GM19438 (cell line): ENCODE data around the gene VWA3A.
"Not testable (repeated sequence)": the region's sequence is repeated elsewhere in the genome, so short reads cannot be mapped to it uniquely, and the experiment has no call there.

Experiments
- ATAC-seq: cut with Tn5 transposase; IDR thresholded peaks from one replicate; pipeline ENCODE4 v1.9.1; 2021; ENCODE audit warnings: low read depth; ENCODE audit not compliant: unreplicated experiment

The VWA3A gene

GRCh38 chr16:22092143-22092933, at the start of gene VWA3A:
VWA3A (plus strand) TSS chr16:22092541; CDS start chr16:22092638, 97 bp downstream.
- ATAC-seq = no peak

- not testable (repeated sequence) for ATAC-seq
Observed at GRCh38 chr16:22043882-22044281, 48.5 kb upstream of the VWA3A start.

GRCh38 chr16:22045888-22046287, 46.5 kb upstream of the VWA3A start:
- not testable (repeated sequence) for ATAC-seq

- no peak for ATAC-seq
Observed at GRCh38 chr16:22050963-22051362, 41.4 kb upstream of the VWA3A start.

GRCh38 chr16:22052980-22053379, 39.4 kb upstream of the VWA3A start:
- ATAC-seq = no peak

GRCh38 chr16:22053921-22054341, 38.4 kb upstream of the VWA3A start:
- ATAC-seq = no peak

- no peak for ATAC-seq
Observed at GRCh38 chr16:22054847-22055590, 37.3 kb upstream of the VWA3A start.

- no peak for ATAC-seq
Observed at GRCh38 chr16:22055881-22056280, 36.5 kb upstream of the VWA3A start.

- ATAC-seq = no peak
Observed at GRCh38 chr16:22063888-22064467, 28.4 kb upstream of the VWA3A start.

- ATAC-seq = no peak
Observed at GRCh38 chr16:22065252-22065651, 27.1 kb upstream of the VWA3A start.

- no peak for ATAC-seq
Observed at GRCh38 chr16:22070361-22071330, 21.7 kb upstream of the VWA3A start.

- ATAC-seq = no peak
Observed at GRCh38 chr16:22071331-22071910, 20.9 kb upstream of the VWA3A start.

- no peak for ATAC-seq
Observed at GRCh38 chr16:22073350-22073749, 19.0 kb upstream of the VWA3A start.

GRCh38 chr16:22075043-22075757, 17.1 kb upstream of the VWA3A start:
- ATAC-seq = no peak

GRCh38 chr16:22075776-22076175, 16.6 kb upstream of the VWA3A start:
- no peak for ATAC-seq

- ATAC-seq = no peak
Observed at GRCh38 chr16:22077700-22078313, 14.5 kb upstream of the VWA3A start.

GRCh38 chr16:22078656-22079055, 13.7 kb upstream of the VWA3A start:
- no peak for ATAC-seq

GRCh38 chr16:22081050-22081449, 11.3 kb upstream of the VWA3A start:
- no peak for ATAC-seq

GRCh38 chr16:22086440-22086839, 5.9 kb upstream of the VWA3A start:
- ATAC-seq = no peak
